Vagina (tissue), 2 donors: ENCODE measurements around the gene MRPS18B.

Experiments used
- CTCF ChIP-seq, 3 experiments: fragments of 450-650 bp in 2 of 3; fragments of 200-600 bp in 1 of 3; sonication (generic) in 1 of 3; IDR thresholded peaks; one replicate each; pipeline ENCODE4 v1.5.1; 2017 to 2019; ENCODE audit warnings: antibody characterized with exemption in 3 of 3, mild to moderate bottlenecking in 2 of 3, moderate library complexity in 2 of 3
- POLR2A ChIP-seq, 2 donors: fragments of 450-650 bp; IDR thresholded peaks; one replicate each; pipeline ENCODE4 v1.6.1; 2017; ENCODE audit warnings: antibody characterized with exemption in 2 of 2, mild to moderate bottlenecking in 2 of 2, moderate library complexity in 2 of 2
- POLR2AphosphoS5 ChIP-seq, 2 donors: sonication (generic); formaldehyde crosslinking; IDR thresholded peaks; one replicate each; pipeline ENCODE4 v1.9.0; 2017; ENCODE audit warnings: antibody characterized with exemption in 2 of 2, mild to moderate bottlenecking in 2 of 2, low read depth in 1 of 2; ENCODE audit not compliant: insufficient read depth in 1 of 2

GRCh38 chr6:30612213-30612612, 5.4 kb upstream of the MRPS18B start:
- no peak for TF ChIP-seq CTCF (IDR thresholded peaks at IDR 0.05)
- TF ChIP-seq POLR2AphosphoS5 (IDR thresholded peaks at IDR 0.05; ENCODE audit: insufficient read depth in 1 of 2, low read depth in 1 of 2), result no peak
- TF ChIP-seq POLR2A (IDR thresholded peaks at IDR 0.05), result no peak
